RWPE2 (cell line): ENCODE results near the gene TDRD12.
"Not testable (repeated sequence)": the region's sequence is repeated elsewhere in the genome, so short reads cannot be mapped to it uniquely, and the experiment has no call there.

ENCODE experiments used
- ATAC-seq: fragments of 200-7000 bp; cut with Tn5 transposase; 3 replicates; pipeline ENCODE4 v1.9.1; 2021; ENCODE audit warnings: low read depth
- DNase-seq: peaks from one replicate; pipeline ENCODE4 v3.0.0-alpha.2; 2020; ENCODE audit warnings: low spot score
- H3K27ac ChIP-seq: fragments of 450-650 bp; 2 replicates; pipeline ENCODE4 v1.5.1; 2017; ENCODE audit warnings: mild to moderate bottlenecking; ENCODE audit not compliant: poor library complexity, severe bottlenecking
- H3K27me3 ChIP-seq: fragments of 250-450 bp; sonication (Bioruptor Pico); 2 replicates; pipeline ENCODE4 v1.5.1; 2021; ENCODE audit warnings: mild to moderate bottlenecking, moderate library complexity; ENCODE audit not compliant: insufficient read depth, poor library complexity, severe bottlenecking
- H3K36me3 ChIP-seq: fragments of 250-450 bp; sonication (Bioruptor Pico); 2 replicates; pipeline ENCODE4 v1.5.1; 2020; ENCODE audit warnings: low read depth, mild to moderate bottlenecking, moderate library complexity
- H3K4me1 ChIP-seq: fragments of 250-450 bp; sonication (Bioruptor Pico); 2 replicates; pipeline ENCODE4 v1.5.1; 2021; ENCODE audit warnings: mild to moderate bottlenecking, moderate library complexity; ENCODE audit not compliant: insufficient read depth, poor library complexity, severe bottlenecking
- H3K4me3 ChIP-seq: fragments of 250-450 bp; sonication (Bioruptor Pico); 2 replicates; pipeline ENCODE4 v1.5.1; 2021; ENCODE audit warnings: mild to moderate bottlenecking, moderate library complexity; ENCODE audit not compliant: severe bottlenecking
- H3K9me3 ChIP-seq: fragments of 250-450 bp; sonication (Bioruptor Pico); 2 replicates; pipeline ENCODE4 v1.5.1; 2021; ENCODE audit warnings: mild to moderate bottlenecking, moderate library complexity; ENCODE audit not compliant: severe bottlenecking
- TF ChIP-seq, protein P1 (sequence below): fragments of 450-650 bp; IDR thresholded peaks from one replicate; pipeline ENCODE4 v1.5.1; 2017; ENCODE audit warnings: mild to moderate bottlenecking, moderate library complexity; ENCODE audit not compliant: poor library complexity, severe bottlenecking

Gene TDRD12

DNA sequence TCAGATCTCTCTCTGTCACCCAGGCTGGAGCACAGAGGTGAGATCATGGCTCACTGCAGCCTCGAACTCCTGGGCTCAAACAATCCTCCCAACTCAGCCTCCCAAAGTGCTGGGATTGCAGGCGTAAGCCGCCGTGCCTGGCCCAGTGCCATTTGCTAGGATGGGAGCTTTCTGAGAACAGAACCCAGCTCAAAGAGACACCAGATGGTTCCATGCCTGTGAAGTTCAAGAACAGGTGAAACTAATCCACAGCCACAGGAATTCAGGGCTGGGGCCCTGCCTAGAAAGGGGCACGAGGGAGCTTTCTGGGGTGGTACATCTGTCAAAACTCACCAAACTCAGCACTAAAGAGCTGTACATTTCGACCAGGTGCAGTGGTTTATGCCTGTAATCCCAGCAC lies 145.8 kb downstream of the TDRD12 start:
- ATAC-seq, result no peak
- no peak overlapping the region for H3K27ac ChIP-seq

DNA sequence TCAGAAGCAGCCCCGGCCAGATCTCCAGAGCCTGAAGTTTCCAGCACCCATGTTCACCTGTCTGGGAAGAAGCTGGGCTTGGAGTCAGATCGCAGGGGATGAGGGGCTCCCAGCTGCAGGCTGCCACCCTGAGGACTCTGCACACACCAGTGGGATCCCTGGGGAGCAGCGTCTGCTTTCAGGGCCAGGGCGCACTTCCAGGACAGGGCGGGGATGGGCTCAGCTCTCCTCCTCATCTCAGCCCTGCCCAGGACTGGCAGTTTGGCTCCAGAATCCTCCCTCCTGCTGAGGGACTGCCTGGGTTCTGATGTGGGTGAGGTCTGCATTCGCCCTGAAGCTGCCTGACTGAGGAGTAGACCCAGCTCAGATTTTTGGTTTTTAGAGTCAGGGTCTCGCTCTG lies 146.5 kb downstream of the TDRD12 start:
- Histone ChIP-seq H3K4me1 (no peaks in the 10 kb centered on the region), H3K36me3 (no peaks in the 10 kb centered on the region), H3K27ac (no peak overlapping the region), H3K9me3 (no peaks in the 10 kb centered on the region), H3K4me3 (no peak overlapping the region), H3K27me3 (no peaks in the 10 kb centered on the region)
- no peak for DNase-seq
- TF ChIP-seq, protein P1, sequence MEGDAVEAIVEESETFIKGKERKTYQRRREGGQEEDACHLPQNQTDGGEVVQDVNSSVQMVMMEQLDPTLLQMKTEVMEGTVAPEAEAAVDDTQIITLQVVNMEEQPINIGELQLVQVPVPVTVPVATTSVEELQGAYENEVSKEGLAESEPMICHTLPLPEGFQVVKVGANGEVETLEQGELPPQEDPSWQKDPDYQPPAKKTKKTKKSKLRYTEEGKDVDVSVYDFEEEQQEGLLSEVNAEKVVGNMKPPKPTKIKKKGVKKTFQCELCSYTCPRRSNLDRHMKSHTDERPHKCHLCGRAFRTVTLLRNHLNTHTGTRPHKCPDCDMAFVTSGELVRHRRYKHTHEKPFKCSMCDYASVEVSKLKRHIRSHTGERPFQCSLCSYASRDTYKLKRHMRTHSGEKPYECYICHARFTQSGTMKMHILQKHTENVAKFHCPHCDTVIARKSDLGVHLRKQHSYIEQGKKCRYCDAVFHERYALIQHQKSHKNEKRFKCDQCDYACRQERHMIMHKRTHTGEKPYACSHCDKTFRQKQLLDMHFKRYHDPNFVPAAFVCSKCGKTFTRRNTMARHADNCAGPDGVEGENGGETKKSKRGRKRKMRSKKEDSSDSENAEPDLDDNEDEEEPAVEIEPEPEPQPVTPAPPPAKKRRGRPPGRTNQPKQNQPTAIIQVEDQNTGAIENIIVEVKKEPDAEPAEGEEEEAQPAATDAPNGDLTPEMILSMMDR, result no peak
- no peak for ATAC-seq

More for the DNA sequence above, 145.8 kb downstream of the TDRD12 start:
- H3K4me3 ChIP-seq, result no peak overlapping the region
- no peaks in the 10 kb centered on the region for H3K27me3 ChIP-seq
- H3K9me3 ChIP-seq, result no peaks in the 10 kb centered on the region
- H3K36me3 ChIP-seq, result no peaks in the 10 kb centered on the region
- DNase-seq, result no peak
- H3K4me1 ChIP-seq, result no peaks in the 10 kb centered on the region
- TF ChIP-seq, protein P1, result no peak

DNA sequence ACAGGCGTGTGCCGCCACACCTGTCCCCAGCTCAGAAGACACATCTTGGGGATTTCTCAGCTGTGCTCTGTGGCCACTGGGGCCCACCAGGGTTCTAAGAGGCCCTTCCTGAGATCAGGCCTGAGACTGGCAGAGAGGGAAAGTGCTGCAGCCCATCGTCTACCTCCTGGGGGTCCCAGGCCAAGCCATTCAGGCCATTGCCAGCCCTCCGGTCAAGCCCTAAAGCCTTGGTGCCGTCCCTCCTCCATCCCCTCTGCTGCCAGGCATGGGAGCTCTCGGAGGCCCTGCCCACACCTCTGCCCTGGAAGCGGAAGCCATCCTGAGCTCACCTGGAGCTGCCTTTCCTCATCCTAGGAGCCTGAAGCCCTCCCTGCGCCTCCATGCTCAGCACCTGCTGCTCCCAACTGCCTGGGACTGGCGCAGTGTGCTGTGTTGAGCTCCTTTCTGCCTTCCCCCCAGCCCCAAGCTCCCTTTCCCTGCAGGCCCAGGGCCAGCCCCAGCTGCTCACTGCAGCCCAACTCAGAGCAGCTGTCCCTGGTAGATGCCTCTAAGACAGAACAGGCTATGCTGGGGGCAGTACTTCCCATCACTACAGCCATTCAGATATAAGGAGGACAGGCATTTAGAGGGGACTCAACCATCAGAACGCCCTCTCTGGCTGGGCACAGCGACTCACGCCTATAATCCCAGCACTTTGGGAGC lies 147.1 kb downstream of the TDRD12 start:
- Histone ChIP-seq H3K36me3 (no peaks in the 10 kb centered on the region), H3K9me3 (no peaks in the 10 kb centered on the region), H3K4me3 (no peak overlapping the region), H3K27ac (no peak overlapping the region), H3K4me1 (no peaks in the 10 kb centered on the region), H3K27me3 (no peaks in the 10 kb centered on the region)
- DNase-seq (no peak), ATAC-seq (no peak; the same call in 2 of the 3 replicates)
- TF ChIP-seq, protein P1, result no peak

GRCh38 chr19:32867436-32867835 lies 147.9 kb downstream of the TDRD12 start:
- H3K27ac ChIP-seq, H3K4me1 ChIP-seq, H3K27me3 ChIP-seq, H3K36me3 ChIP-seq, DNase-seq, H3K9me3 ChIP-seq, ATAC-seq, H3K4me3 ChIP-seq: not testable (repeated sequence)

GRCh38 chr19:32868206-32868950 lies 148.8 kb downstream of the TDRD12 start:
- no peaks in the 10 kb centered on the region for H3K36me3 ChIP-seq
- H3K4me1 ChIP-seq, result no peaks in the 10 kb centered on the region
- no peak overlapping the region for H3K27ac ChIP-seq
- H3K4me3 ChIP-seq, result no peak overlapping the region
- DNase-seq (no peak), ATAC-seq (no peak)
- TF ChIP-seq, protein P1, result no peak
- no peaks in the 10 kb centered on the region for H3K27me3 ChIP-seq
- H3K9me3 ChIP-seq, result no peaks in the 10 kb centered on the region
